Anterior cingulate cortex (tissue), 58 donors: ENCODE results near the gene FN1.
"Not testable (repeated sequence)": the region's sequence is repeated elsewhere in the genome, so short reads cannot be mapped to it uniquely, and the experiment has no call there.

Source experiments
- DNase-seq, 58 donors: peaks; one replicate each; lab custom pipeline; 2025; lab: John Stamatoyannopoulos, UW

Gene FN1

GRCh38 chr2:215311625-215312396 lies 124.1 kb downstream of the FN1 start, which contains the start of gene ATIC:
Gene ATIC, plus strand, starts transcription at chr2:215312059. Its CDS starts 84 bp downstream, at chr2:215312143.
- peak in 57 of 58 donors; percentile 47 to 97 (median 88) for DNase-seq

- DNase-seq, result not testable (repeated sequence)
Measured at GRCh38 chr2:215311259-215311624, 124.6 kb downstream of the FN1 start.
